Mucosa of gallbladder (tissue), 1 donor: ENCODE measurements around the gene ENTPD8. TPM values are rescaled to one million over a fixed set of nuclear protein-coding genes. Genes with fewer than 3 reads are reported as not detected.
A peak's percentile ranks its signal among the peaks of the same experiment; 100 is the strongest.
"Not testable (repeated sequence)": the region's sequence is repeated elsewhere in the genome, so short reads cannot be mapped to it uniquely, and the experiment has no call there.

Source experiments
- DNase-seq: peaks from one replicate; pipeline ENCODE4 v3.0.0-alpha.2; 2020; ENCODE audit warnings: low spot score
- total RNA-seq: library from RNA; stranded (reverse); gene quantifications from one replicate; pipeline ENCODE4 v1.2.1, GENCODE V29; 2021
- donor health status: DM: no; HTN: no; CAD: no.

The ENTPD8 gene
- total RNA-seq, 1 donor from 2014 or later, result 27.9 TPM

GRCh38 chr9:137476856-137477255, 35.7 kb upstream of the ENTPD8 start:
- no peak for DNase-seq

GRCh38 chr9:137475666-137476065, 34.5 kb upstream of the ENTPD8 start:
- DNase-seq, result no peak

- no peak for DNase-seq
These were observed 33.1 kb upstream of the ENTPD8 start for GRCh38 chr9:137474271-137474670.

- DNase-seq, result no peak
These were observed 29.6 kb upstream of the ENTPD8 start for GRCh38 chr9:137470785-137471184.

GRCh38 chr9:137467896-137468295, 26.7 kb upstream of the ENTPD8 start:
- no peak for DNase-seq

- no peak for DNase-seq
These were observed 26.0 kb upstream of the ENTPD8 start for GRCh38 chr9:137467161-137467581.

- DNase-seq, result not testable (repeated sequence)
These were observed 25.4 kb upstream of the ENTPD8 start for GRCh38 chr9:137466389-137467085.

- no peak for DNase-seq
These were observed 24.7 kb upstream of the ENTPD8 start for GRCh38 chr9:137465720-137466388.

- no peak for DNase-seq
These were observed 24.0 kb upstream of the ENTPD8 start for GRCh38 chr9:137465000-137465719.

- DNase-seq, result no peak
These were observed 23.3 kb upstream of the ENTPD8 start for GRCh38 chr9:137464291-137464999.

GRCh38 chr9:137463931-137464290, 22.8 kb upstream of the ENTPD8 start:
- DNase-seq, result no peak

GRCh38 chr9:137462986-137463930, 22.1 kb upstream of the ENTPD8 start:
- no peak for DNase-seq

GRCh38 chr9:137462396-137462985, 21.3 kb upstream of the ENTPD8 start:
- no peak for DNase-seq

GRCh38 chr9:137461663-137462395, 20.7 kb upstream of the ENTPD8 start:
- DNase-seq, result no peak

- DNase-seq, result no peak
These were observed 20.1 kb upstream of the ENTPD8 start for GRCh38 chr9:137461316-137461662.

GRCh38 chr9:137460363-137461315, 19.5 kb upstream of the ENTPD8 start:
- no peak for DNase-seq

- no peak for DNase-seq
These were observed 18.6 kb upstream of the ENTPD8 start for GRCh38 chr9:137459601-137460362.

- peak; percentile 95 for DNase-seq
These were observed 18.0 kb upstream of the ENTPD8 start, which contains the start of gene NSMF for GRCh38 chr9:137459152-137459600. Gene NSMF (minus strand): TSS chr9:137459334. CDS start chr9:137459102, 232 bp downstream.
